Heart right ventricle (tissue), 16 donors: ENCODE data around the gene ZFHX3. TPM values are rescaled to one million over a fixed set of nuclear protein-coding genes. Genes with fewer than 3 reads are reported as not detected.

Experiments used
- ATAC-seq, 8 donors: fragments of 200-7000 bp; cut with Tn5 transposase; one replicate each; pipeline ENCODE4 v1.9.1; 2020; ENCODE audit warnings: mild to moderate bottlenecking in 8 of 8, moderate library complexity in 8 of 8, moderate number of reproducible peaks in 1 of 8
- DNase-seq, 2 donors: peaks; one replicate each; pipeline ENCODE4 v3.0.0-alpha.2; 2020
- H3K27ac ChIP-seq, 10 donors: fragments of 200-600 bp; sonication (generic) in 2 of 10; one replicate each; pipeline versions ENCODE4 v1.5.0 to v1.8.0; 2020 to 2022; ENCODE audit warnings: mild to moderate bottlenecking in 3 of 10
- H3K27me3 ChIP-seq, 7 donors: fragments of 200-600 bp; one replicate each; pipeline ENCODE4 v1.8.0; 2021 to 2022; ENCODE audit warnings: mild to moderate bottlenecking in 2 of 7
- H3K36me3 ChIP-seq, 9 donors: fragments of 200-600 bp; sonication (generic) in 1 of 9; one replicate each; pipeline versions ENCODE4 v1.5.0 to v1.8.0; 2020 to 2022; ENCODE audit warnings: mild to moderate bottlenecking in 2 of 9
- H3K4me1 ChIP-seq, 9 donors: fragments of 200-600 bp; sonication (generic) in 1 of 9; one replicate each; pipeline versions ENCODE4 v1.5.0 to v1.8.0; 2020 to 2022; ENCODE audit warnings: mild to moderate bottlenecking in 4 of 9
- H3K4me3 ChIP-seq, 10 donors: fragments of 200-600 bp; sonication (generic) in 2 of 10; one replicate each; pipeline versions ENCODE4 v1.5.0 to v1.8.0; 2020 to 2022; ENCODE audit warnings: mild to moderate bottlenecking in 7 of 10, moderate library complexity in 2 of 10
- H3K9me3 ChIP-seq, 11 donors: fragments of 200-600 bp in 10 of 11; sonication (generic) in 2 of 11; one replicate each; pipeline versions ENCODE4 v1.5.0 to v1.8.0; 2013 to 2022; ENCODE audit warnings: mild to moderate bottlenecking in 2 of 11, control low read depth in 1 of 11, moderate library complexity in 1 of 11
- CTCF ChIP-seq, 9 donors: fragments of 200-600 bp; sonication (generic) in 2 of 9; IDR thresholded peaks; one replicate each; pipeline versions ENCODE4 v1.5.0 to v1.8.0; 2021 to 2022; ENCODE audit warnings: antibody characterized with exemption in 9 of 9, mild to moderate bottlenecking in 5 of 9, moderate library complexity in 1 of 9
- WGBS, 2 donors: extraction: QIAGEN DNeasy Blood & Tissue Kit; methylation state at CpG; one replicate each; pipeline ENCODE4 v1.1.7; 2013; ENCODE audit warnings: inconsistent platforms in 1 of 2; 5-methylcytosine and 5-hydroxymethylcytosine counted together
- intact Hi-C, 10 donors: fragments of 100-400 bp; cut with DNase I; formaldehyde crosslinking; loops; one replicate each; pipeline versions ENCODE4 v1.11.1 to v1.14.2; 2022
- polyA plus RNA-seq, 2 donors: library from polyadenylated mRNA; stranded (reverse); fragments of 200-250 nt; gene quantifications; one replicate each; pipeline ENCODE4 v1.2.3, GENCODE V29; 2013
- total RNA-seq, 10 donors: library from RNA; stranded (reverse); fragmentation: NEBNext Ultra II Directional in 3 of 10; extraction: Animal tissue kit (Norgen Biotek cat#: 25700) in 3 of 10; gene quantifications; one replicate each; pipeline versions ENCODE4 v1.2.1 to v1.2.4, GENCODE V29; 2021 to 2023
- donor health status: Arrhythmogenic right ventricular cardiomyopathy.
- donor health status: ischemic (EF 13 %, LVEDD 7.1; RV severe dilation, severe dysfunction).
- donor health status: healthy with polysubstance abuse.
- donor health status: DM: no; HTN: yes; CAD: no.
- donor health status: DM: no; HTN: no; CAD: no.
- donor health status: ischemic (EF 25% LVEDD 6.9; RV normal size, moderate dysfunction).
- donor health status: ischemic (EF 25% LVEDD 5.7; RV mildly dilated, moderate dysfunction).
- donor health status: healthy.
- donor health status: DM: yes; HTN: yes; CAD: no.
- donor health status: Ischemic cardiomyopathy.
- donor health status: ischemic (EF 35%, LVEDD 5.7; RV mildly dilated, moderate dysfunction).
- donor health status: nonischemic (EF 11% LVEDD 7.7; RV severe dilation, severe dysfunction).
- donor health status: DM: yes; HTN: yes; CAD: no.
- donor health status: PGD.
- donor health status: ischemic (EF 29% LVEDD 5.4; RV normal size, mild dysfunction).
- donor health status: nonischemic (EF 23%, LVEDD 6.1; RV moderate dilation, normal function).

Gene ZFHX3
- total and polyA plus RNA-seq, 12 donors = 1.6 to 15.2 (median 10.4) TPM

GRCh38 chr16:73018821-73019456 lies 29.0 kb downstream of the ZFHX3 start:
- peak overlapping the region in 8 of 10 donors; percentile 1 to 79 (median 64) for H3K27ac ChIP-seq
- intact Hi-C loops = loop anchor here in 1 of 10 donors (5.0 kb wide), 1 partner anchor 1748 kb away; no protein-coding TSS in a partner anchor
- DNase-seq (no peak), ATAC-seq (no peak)
- no peaks in the 10 kb centered on the region for H3K9me3 ChIP-seq
- 76 to 78% methylated on average over 19 of the region's 19 CpGs for WGBS, 2 donors
- H3K4me3 ChIP-seq = no peak overlapping the region
- peaks cover 11 to 75% (median 37%) of the 10 kb centered on the region in 9 donors for H3K4me1 ChIP-seq
- no peak for TF ChIP-seq CTCF (IDR thresholded peaks at IDR 0.05)
- H3K27me3 ChIP-seq = no peaks in the 10 kb centered on the region
- no peaks in the 10 kb centered on the region for H3K36me3 ChIP-seq

DNA sequence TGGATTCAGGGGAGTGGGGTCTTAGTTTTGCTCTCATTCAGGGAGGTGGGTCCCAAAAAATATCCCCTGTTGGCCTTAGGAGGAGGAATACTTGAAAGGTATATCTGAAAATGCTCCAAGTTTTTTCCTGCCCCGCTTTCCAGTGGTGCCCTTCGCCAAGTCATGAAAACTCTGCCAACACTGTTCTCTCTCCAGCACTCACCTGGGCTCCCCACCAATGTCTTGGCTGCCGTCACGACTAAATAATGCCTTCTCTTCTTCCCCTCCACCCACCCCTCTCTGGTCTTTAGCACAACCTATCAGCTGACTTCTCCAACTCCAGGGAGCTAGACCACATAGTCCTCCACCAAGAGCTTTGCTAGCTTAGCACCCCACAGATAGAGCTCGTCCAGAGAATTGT lies 30.6 kb downstream of the ZFHX3 start:
- H3K4me3 ChIP-seq = no peak overlapping the region

DNA sequence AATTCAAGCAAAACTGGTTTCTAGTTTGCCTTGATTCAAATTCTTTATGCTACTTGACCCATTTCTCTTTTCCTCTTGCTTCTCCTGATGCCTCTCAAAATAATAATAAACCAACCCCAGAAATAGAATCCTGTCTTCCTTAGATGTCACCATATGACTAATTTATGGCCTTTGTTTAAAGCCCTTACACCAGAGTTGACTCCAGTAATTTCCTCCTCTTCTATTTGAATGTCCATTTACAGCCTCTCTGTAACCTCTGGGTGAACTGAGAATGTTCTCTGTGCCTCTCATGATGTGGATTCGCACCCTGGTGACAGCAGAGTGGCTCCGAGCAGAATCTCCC lies 31.5 kb downstream of the ZFHX3 start:
- no peaks in the 10 kb centered on the region for H3K36me3 ChIP-seq
- no peaks in the 10 kb centered on the region for H3K9me3 ChIP-seq
- no peak overlapping the region for H3K27ac ChIP-seq
- H3K4me3 ChIP-seq = no peak overlapping the region
- DNase-seq = no peak
- H3K27me3 ChIP-seq = no peaks in the 10 kb centered on the region
- no peak for TF ChIP-seq CTCF (IDR thresholded peaks at IDR 0.05)
- H3K4me1 ChIP-seq = peaks cover 6 to 65% (median 29%) of the 10 kb centered on the region in 9 donors
- ATAC-seq = peak in 1 of 8 donors; percentile 15
- 96% methylated on average over 2 of the region's 2 CpGs for WGBS, 2 donors
- intact Hi-C loops = loop anchor here in 1 of 10 donors (5.0 kb wide), 1 partner anchor 1751 kb away; no protein-coding TSS in a partner anchor

More for the DNA sequence above, 30.6 kb downstream of the ZFHX3 start:
- H3K27ac ChIP-seq = no peak overlapping the region
- peaks cover 11 to 65% (median 30%) of the 10 kb centered on the region in 9 donors for H3K4me1 ChIP-seq
- no peaks in the 10 kb centered on the region for H3K36me3 ChIP-seq
- intact Hi-C loops = loop anchor here in 1 of 10 donors (5.0 kb wide), 1 partner anchor 1750 kb away; no protein-coding TSS in a partner anchor
- 91 to 94% methylated on average over 5 of the region's 5 CpGs for WGBS, 2 donors
- TF ChIP-seq CTCF (IDR thresholded peaks at IDR 0.05) = no peak
- no peaks in the 10 kb centered on the region for H3K27me3 ChIP-seq
- ATAC-seq (no peak), DNase-seq (no peak)
- H3K9me3 ChIP-seq = no peaks in the 10 kb centered on the region

GRCh38 chr16:73015612-73016487 lies 32.1 kb downstream of the ZFHX3 start:
- no peaks in the 10 kb centered on the region for H3K36me3 ChIP-seq
- no peak for TF ChIP-seq CTCF (IDR thresholded peaks at IDR 0.05)
- H3K27ac ChIP-seq = no peak overlapping the region
- no peaks in the 10 kb centered on the region for H3K9me3 ChIP-seq
- intact Hi-C loops = loop anchor here in 1 of 10 donors (5.0 kb wide), 1 partner anchor 1751 kb away; no protein-coding TSS in a partner anchor
- peaks cover 6 to 67% (median 29%) of the 10 kb centered on the region in 9 donors for H3K4me1 ChIP-seq
- no peaks in the 10 kb centered on the region for H3K27me3 ChIP-seq
- no peak overlapping the region for H3K4me3 ChIP-seq
- ATAC-seq (no peak), DNase-seq (no peak)
- 93 to 95% methylated on average over 18 of the region's 18 CpGs for WGBS, 2 donors
